KMS-11 (cell line): ENCODE measurements around the gene CD200.

Experiments
- H2AFZ ChIP-seq: fragments of 200-600 bp; sonication (generic); 2 replicates; pipeline ENCODE4 v1.6.1; 2016; ENCODE audit warnings: antibody characterized with exemption, mixed run types, low read depth
- H3K27ac ChIP-seq: fragments of 200-600 bp; sonication (generic); 2 replicates; pipeline ENCODE4 v1.6.1; 2016; ENCODE audit warnings: mild to moderate bottlenecking, mixed run types
- H3K27me3 ChIP-seq: fragments of 200-600 bp; sonication (generic); 2 replicates; pipeline ENCODE4 v1.6.1; 2017; ENCODE audit warnings: mild to moderate bottlenecking, low read depth, mixed run types, moderate library complexity; ENCODE audit not compliant: insufficient read depth
- H3K36me3 ChIP-seq: fragments of 200-600 bp; sonication (generic); 2 replicates; pipeline ENCODE4 v1.6.1; 2017; ENCODE audit warnings: mild to moderate bottlenecking, mixed run types; ENCODE audit not compliant: insufficient read depth
- H3K4me1 ChIP-seq: fragments of 200-600 bp; sonication (generic); 2 replicates; pipeline ENCODE4 v1.6.1; 2016; ENCODE audit warnings: mild to moderate bottlenecking, low read depth, mixed run types; ENCODE audit not compliant: poor library complexity, severe bottlenecking
- H3K4me2 ChIP-seq: fragments of 200-600 bp; sonication (generic); 2 replicates; pipeline ENCODE4 v1.7.0; 2016; ENCODE audit warnings: mild to moderate bottlenecking, mixed run types
- H3K4me3 ChIP-seq: fragments of 200-600 bp; sonication (generic); IDR thresholded peaks from 2 replicates; pipeline ENCODE4 v1.6.1; 2017; ENCODE audit warnings: low read depth, low read length, mixed read lengths; ENCODE audit not compliant: insufficient read depth
- H3K79me2 ChIP-seq: fragments of 200-600 bp; sonication (generic); 2 replicates; pipeline ENCODE4 v1.6.1; 2016; ENCODE audit warnings: low read depth, mixed run types; ENCODE audit not compliant: insufficient read depth
- H3K9ac ChIP-seq: fragments of 200-600 bp; sonication (generic); 2 replicates; pipeline ENCODE4 v1.6.1; 2016; ENCODE audit warnings: mild to moderate bottlenecking, mixed run types
- H4K20me1 ChIP-seq: fragments of 200-600 bp; sonication (generic); 2 replicates; pipeline ENCODE4 v1.6.1; 2016; ENCODE audit warnings: mild to moderate bottlenecking, mixed run types; ENCODE audit not compliant: insufficient read depth
- TF ChIP-seq, protein P1 (sequence below): fragments of 200-600 bp; sonication (generic); conservative IDR thresholded peaks from 2 replicates; pipeline ENCODE4 v1.6.1; 2017; ENCODE audit warnings: low read depth, mild to moderate bottlenecking, antibody characterized with exemption, low read length, moderate library complexity, mixed read lengths

CD200 gene

DNA sequence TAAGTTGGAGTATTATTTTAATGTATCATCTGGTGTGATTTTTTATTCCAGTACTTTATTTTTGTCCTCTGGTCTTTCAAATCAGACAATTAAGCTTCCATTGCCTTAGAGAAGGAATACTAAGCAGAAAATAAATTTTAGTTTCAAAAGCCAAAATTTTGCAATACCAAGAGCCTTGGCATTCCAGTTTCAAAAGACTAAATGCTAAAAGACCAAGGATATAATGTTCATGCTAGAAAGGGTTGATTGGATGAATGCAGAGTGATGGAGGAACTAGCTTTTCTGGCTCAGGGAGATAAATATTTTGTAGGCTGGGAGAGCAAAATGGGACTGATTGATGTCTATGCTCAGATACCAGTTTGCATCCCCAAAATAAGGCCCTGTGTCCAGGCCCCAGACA lies 6.2 kb downstream of the CD200 start:
- no peak overlapping the region for H3K27ac ChIP-seq
- TF ChIP-seq, protein P1, sequence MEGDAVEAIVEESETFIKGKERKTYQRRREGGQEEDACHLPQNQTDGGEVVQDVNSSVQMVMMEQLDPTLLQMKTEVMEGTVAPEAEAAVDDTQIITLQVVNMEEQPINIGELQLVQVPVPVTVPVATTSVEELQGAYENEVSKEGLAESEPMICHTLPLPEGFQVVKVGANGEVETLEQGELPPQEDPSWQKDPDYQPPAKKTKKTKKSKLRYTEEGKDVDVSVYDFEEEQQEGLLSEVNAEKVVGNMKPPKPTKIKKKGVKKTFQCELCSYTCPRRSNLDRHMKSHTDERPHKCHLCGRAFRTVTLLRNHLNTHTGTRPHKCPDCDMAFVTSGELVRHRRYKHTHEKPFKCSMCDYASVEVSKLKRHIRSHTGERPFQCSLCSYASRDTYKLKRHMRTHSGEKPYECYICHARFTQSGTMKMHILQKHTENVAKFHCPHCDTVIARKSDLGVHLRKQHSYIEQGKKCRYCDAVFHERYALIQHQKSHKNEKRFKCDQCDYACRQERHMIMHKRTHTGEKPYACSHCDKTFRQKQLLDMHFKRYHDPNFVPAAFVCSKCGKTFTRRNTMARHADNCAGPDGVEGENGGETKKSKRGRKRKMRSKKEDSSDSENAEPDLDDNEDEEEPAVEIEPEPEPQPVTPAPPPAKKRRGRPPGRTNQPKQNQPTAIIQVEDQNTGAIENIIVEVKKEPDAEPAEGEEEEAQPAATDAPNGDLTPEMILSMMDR: no peak
- no peaks in the 10 kb centered on the region for H3K4me1 ChIP-seq
- no peaks in the 10 kb centered on the region for H4K20me1 ChIP-seq
- H3K9ac ChIP-seq: no peak overlapping the region
- no peaks in the 10 kb centered on the region for H3K27me3 ChIP-seq
- no peak overlapping the region for H2AFZ ChIP-seq
- no peaks in the 10 kb centered on the region for H3K79me2 ChIP-seq
- no peaks in the 10 kb centered on the region for H3K36me3 ChIP-seq
- no peak overlapping the region for H3K4me2 ChIP-seq
- H3K4me3 ChIP-seq: no peak overlapping the region

DNA sequence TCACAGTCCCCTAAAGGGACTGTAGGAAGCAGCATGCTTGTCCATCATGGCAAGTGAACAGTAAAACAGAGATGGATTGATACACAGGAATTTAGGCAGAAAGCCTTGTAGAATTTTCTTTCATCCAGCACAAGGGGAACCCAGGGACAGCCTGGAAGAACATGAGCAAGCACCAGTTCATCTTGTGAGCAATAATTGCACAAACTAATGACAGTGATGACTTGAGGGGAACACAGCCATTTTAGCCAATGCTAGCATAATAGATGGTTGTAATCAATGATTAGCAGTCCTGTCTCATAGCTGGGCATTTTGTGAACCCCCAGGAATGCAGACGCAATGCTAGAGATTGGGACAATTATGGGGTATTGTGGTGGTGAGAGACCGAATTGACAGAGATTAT lies 6.7 kb downstream of the CD200 start:
- Histone ChIP-seq H3K4me1 (no peaks in the 10 kb centered on the region), H3K4me2 (no peak overlapping the region), H3K79me2 (no peaks in the 10 kb centered on the region), H3K36me3 (no peaks in the 10 kb centered on the region), H3K9ac (no peak overlapping the region), H4K20me1 (no peaks in the 10 kb centered on the region), H2AFZ (no peak overlapping the region), H3K27ac (no peak overlapping the region), H3K4me3 (no peak overlapping the region), H3K27me3 (no peaks in the 10 kb centered on the region)
- TF ChIP-seq, protein P1: no peak

DNA sequence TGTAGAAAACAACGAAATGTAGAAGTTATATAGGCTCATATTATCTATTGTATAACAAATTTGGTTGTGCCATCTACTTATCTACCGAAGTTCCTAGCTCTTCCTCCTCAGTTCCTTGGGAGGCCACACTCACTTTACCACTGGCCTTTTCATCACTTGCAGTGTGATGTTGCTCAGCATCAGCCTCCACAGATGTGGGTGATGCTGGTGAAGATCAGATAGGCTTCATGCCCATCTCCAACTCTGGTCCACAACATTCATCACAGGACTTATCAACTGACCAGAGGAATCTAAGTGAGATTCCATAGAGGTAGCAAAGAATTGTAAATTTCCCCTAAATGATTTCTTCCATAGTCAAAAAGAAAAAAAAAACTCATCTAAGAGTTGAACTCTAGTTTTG lies 8.4 kb downstream of the CD200 start:
- no peaks in the 10 kb centered on the region for H3K79me2 ChIP-seq
- H4K20me1 ChIP-seq: no peaks in the 10 kb centered on the region
- no peak overlapping the region for H3K4me3 ChIP-seq
- H3K4me1 ChIP-seq: peaks cover 6% of the 10 kb centered on the region
- H3K36me3 ChIP-seq: no peaks in the 10 kb centered on the region
- TF ChIP-seq, protein P1: no peak
- no peak overlapping the region for H3K9ac ChIP-seq
- no peak overlapping the region for H3K27ac ChIP-seq
- H3K27me3 ChIP-seq: no peaks in the 10 kb centered on the region
- no peak overlapping the region for H2AFZ ChIP-seq
- H3K4me2 ChIP-seq: no peak overlapping the region

DNA sequence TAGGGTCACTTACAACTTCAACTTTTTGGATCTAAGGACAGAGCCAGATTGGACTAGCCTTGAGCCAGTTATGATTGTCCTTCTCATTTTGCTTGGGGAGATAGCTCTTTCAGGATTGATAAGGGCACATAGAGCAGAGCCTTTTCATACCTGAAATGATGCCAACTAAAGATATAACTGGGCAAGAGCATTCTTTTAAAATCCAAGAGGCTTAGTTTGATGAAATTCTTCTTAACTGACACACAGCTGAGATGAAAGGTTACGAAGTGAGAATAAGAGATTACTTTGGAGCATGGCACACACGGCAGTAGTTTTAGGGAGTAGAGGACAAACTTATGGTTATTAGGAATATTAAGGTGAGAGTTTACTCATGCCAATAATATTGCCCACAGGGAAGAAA lies 12.7 kb downstream of the CD200 start:
- Histone ChIP-seq H3K4me1 (peaks cover 23% of the 10 kb centered on the region), H2AFZ (no peak overlapping the region), H3K9ac (no peak overlapping the region), H3K4me2 (no peak overlapping the region), H3K27ac (no peak overlapping the region), H3K4me3 (no peak overlapping the region), H3K79me2 (no peaks in the 10 kb centered on the region), H4K20me1 (no peaks in the 10 kb centered on the region), H3K27me3 (no peaks in the 10 kb centered on the region), H3K36me3 (no peaks in the 10 kb centered on the region)
- TF ChIP-seq, protein P1: no peak
